Measurements from ENCODE around the gene NAALADL2. TPM values are rescaled to one million over a fixed set of nuclear protein-coding genes. Genes with fewer than 3 reads are reported as not detected.

NAALADL2 gene
- total RNA-seq, 5 donors from 2014 or later (not counting 1 experiment from before 2014, with no cell fraction given): 0.13 to 1.4 (median 0.36) TPM; not detected in 1

GRCh38 chr3:175294793-175295192, 435.7 kb downstream of the NAALADL2 start:
- Mint-ChIP-seq H3K27ac (no peak overlapping the region), H3K9me3 (peaks cover 0 to 17% (median 2%) of the 10 kb centered on the region in 3 donors), H3K4me1 (no peaks in the 10 kb centered on the region), H3K27me3 (no peaks in the 10 kb centered on the region), H3K36me3 (no peaks in the 10 kb centered on the region), H3K4me3 (no peak overlapping the region)
- no peaks in the 10 kb centered on the region for H3K27me3 ChIP-seq (replicated peaks in 1 of 2; ENCODE audit: control insufficient read depth in 2 of 2, extremely low read depth in 1 of 2, insufficient read depth in 2 of 2, low read length in 1 of 2)
- H3K9me3 ChIP-seq: no peaks in the 10 kb centered on the region
- no CpG with 5 or more reads among the region's 2 CpGs for whole genome bisulfite sequencing (ENCODE audit: insufficient coverage)
- no peaks in the 10 kb centered on the region for H3K36me3 ChIP-seq (ENCODE audit: control insufficient read depth in 2 of 2, extremely low read depth in 1 of 2, insufficient read depth in 1 of 2, low read length in 1 of 2)
- POLR2A ChIA-PET: no interaction called here
- H3K4me1 ChIP-seq (ENCODE audit: control insufficient read depth in 1 of 2, extremely low read depth in 1 of 2, insufficient read depth in 2 of 2, low read length in 2 of 2): no peaks in the 10 kb centered on the region
- DNase-seq (no peak), ATAC-seq (replicated peaks in 1 of 4) (no peak)
- CTCF ChIA-PET: no interaction called here
- H3K27ac ChIP-seq (ENCODE audit: low read length): no peak overlapping the region
- no peak overlapping the region for H3K4me3 ChIP-seq (ENCODE audit: control insufficient read depth in 1 of 2, extremely low read depth in 1 of 2, low read length in 1 of 2)

- Histone ChIP-seq H3K4me3 (ENCODE audit: control insufficient read depth in 1 of 2, extremely low read depth in 1 of 2, low read length in 1 of 2) (no peak overlapping the region), H3K36me3 (ENCODE audit: control insufficient read depth in 2 of 2, extremely low read depth in 1 of 2, insufficient read depth in 1 of 2, low read length in 1 of 2) (no peaks in the 10 kb centered on the region), H3K27ac (ENCODE audit: low read length) (no peak overlapping the region), H3K4me1 (ENCODE audit: control insufficient read depth in 1 of 2, extremely low read depth in 1 of 2, insufficient read depth in 2 of 2, low read length in 2 of 2) (no peaks in the 10 kb centered on the region), H3K9me3 (no peaks in the 10 kb centered on the region), H3K27me3 (replicated peaks in 1 of 2; ENCODE audit: control insufficient read depth in 2 of 2, extremely low read depth in 1 of 2, insufficient read depth in 2 of 2, low read length in 1 of 2) (no peaks in the 10 kb centered on the region)
- no peaks in the 10 kb centered on the region for H3K4me1 Mint-ChIP-seq
- H3K27me3 Mint-ChIP-seq: no peaks in the 10 kb centered on the region
- ATAC-seq (replicated peaks in 1 of 4) (no peak), DNase-seq (no peak)
- H3K4me3 Mint-ChIP-seq: no peak overlapping the region
- H3K36me3 Mint-ChIP-seq: no peaks in the 10 kb centered on the region
- ChIA-PET POLR2A (no interaction called here), CTCF (no interaction called here)
- H3K9me3 Mint-ChIP-seq: peaks cover 0 to 18% (median 0%) of the 10 kb centered on the region in 3 donors
- H3K27ac Mint-ChIP-seq: no peak overlapping the region
- WGBS (ENCODE audit: insufficient coverage): 37% methylated on average over 3 of the region's 4 CpGs
Observed at GRCh38 chr3:175295248-175296130, 436.4 kb downstream of the NAALADL2 start.

GRCh38 chr3:175297216-175297615, 438.1 kb downstream of the NAALADL2 start:
- no peaks in the 10 kb centered on the region for H3K27me3 Mint-ChIP-seq
- ChIA-PET CTCF (no interaction called here), POLR2A (no interaction called here)
- H3K9me3 ChIP-seq: no peaks in the 10 kb centered on the region
- H3K9me3 Mint-ChIP-seq: peaks cover 0 to 22% (median 3%) of the 10 kb centered on the region in 3 donors
- H3K27me3 ChIP-seq (replicated peaks in 1 of 2; ENCODE audit: control insufficient read depth in 2 of 2, extremely low read depth in 1 of 2, insufficient read depth in 2 of 2, low read length in 1 of 2): no peaks in the 10 kb centered on the region
- no peaks in the 10 kb centered on the region for H3K4me1 ChIP-seq (ENCODE audit: control insufficient read depth in 1 of 2, extremely low read depth in 1 of 2, insufficient read depth in 2 of 2, low read length in 2 of 2)
- no peaks in the 10 kb centered on the region for H3K36me3 ChIP-seq (ENCODE audit: control insufficient read depth in 2 of 2, extremely low read depth in 1 of 2, insufficient read depth in 1 of 2, low read length in 1 of 2)
- DNase-seq: no peak
- H3K4me3 ChIP-seq (ENCODE audit: control insufficient read depth in 1 of 2, extremely low read depth in 1 of 2, low read length in 1 of 2): no peak overlapping the region
- no peak for ATAC-seq (replicated peaks in 1 of 4)
- 100% methylated on average over 1 of the region's 2 CpGs for WGBS (ENCODE audit: insufficient coverage)
- H3K27ac ChIP-seq (ENCODE audit: low read length): no peak overlapping the region
- no peaks in the 10 kb centered on the region for H3K36me3 Mint-ChIP-seq
- H3K27ac Mint-ChIP-seq: no peak overlapping the region
- H3K4me1 Mint-ChIP-seq: no peaks in the 10 kb centered on the region
- no peak overlapping the region for H3K4me3 Mint-ChIP-seq

GRCh38 chr3:175301741-175302140, 442.6 kb downstream of the NAALADL2 start:
- Mint-ChIP-seq H3K36me3 (no peaks in the 10 kb centered on the region), H3K27me3 (no peaks in the 10 kb centered on the region), H3K4me3 (no peak overlapping the region), H3K27ac (no peak overlapping the region), H3K9me3 (peaks cover 0 to 13% (median 3%) of the 10 kb centered on the region in 3 donors), H3K4me1 (no peaks in the 10 kb centered on the region)
- DNase-seq (no peak), ATAC-seq (replicated peaks in 1 of 4) (no peak)
- Histone ChIP-seq H3K4me3 (ENCODE audit: control insufficient read depth in 1 of 2, extremely low read depth in 1 of 2, low read length in 1 of 2) (no peak overlapping the region), H3K27ac (ENCODE audit: low read length) (no peak overlapping the region), H3K9me3 (no peaks in the 10 kb centered on the region), H3K27me3 (replicated peaks in 1 of 2; ENCODE audit: control insufficient read depth in 2 of 2, extremely low read depth in 1 of 2, insufficient read depth in 2 of 2, low read length in 1 of 2) (no peaks in the 10 kb centered on the region), H3K36me3 (ENCODE audit: control insufficient read depth in 2 of 2, extremely low read depth in 1 of 2, insufficient read depth in 1 of 2, low read length in 1 of 2) (peaks cover 0 to 4% of the 10 kb centered on the region in 2 donors), H3K4me1 (ENCODE audit: control insufficient read depth in 1 of 2, extremely low read depth in 1 of 2, insufficient read depth in 2 of 2, low read length in 2 of 2) (no peaks in the 10 kb centered on the region)
- WGBS (ENCODE audit: insufficient coverage): no CpG with 5 or more reads among the region's 3 CpGs
- ChIA-PET CTCF (no interaction called here), POLR2A (no interaction called here)

- Mint-ChIP-seq H3K36me3 (no peaks in the 10 kb centered on the region), H3K4me3 (no peak overlapping the region), H3K4me1 (peaks cover 0 to 8% (median 6%) of the 10 kb centered on the region in 3 donors), H3K9me3 (peaks cover 0 to 8% (median 3%) of the 10 kb centered on the region in 3 donors), H3K27ac (no peak overlapping the region), H3K27me3 (no peaks in the 10 kb centered on the region)
- ATAC-seq (replicated peaks in 1 of 4): no peak
- Histone ChIP-seq H3K27me3 (replicated peaks in 1 of 2; ENCODE audit: control insufficient read depth in 2 of 2, extremely low read depth in 1 of 2, insufficient read depth in 2 of 2, low read length in 1 of 2) (no peaks in the 10 kb centered on the region), H3K36me3 (ENCODE audit: control insufficient read depth in 2 of 2, extremely low read depth in 1 of 2, insufficient read depth in 1 of 2, low read length in 1 of 2) (peaks cover 0 to 4% of the 10 kb centered on the region in 2 donors), H3K4me1 (ENCODE audit: control insufficient read depth in 1 of 2, extremely low read depth in 1 of 2, insufficient read depth in 2 of 2, low read length in 2 of 2) (no peaks in the 10 kb centered on the region), H3K4me3 (ENCODE audit: control insufficient read depth in 1 of 2, extremely low read depth in 1 of 2, low read length in 1 of 2) (no peak overlapping the region), H3K9me3 (no peaks in the 10 kb centered on the region), H3K27ac (ENCODE audit: low read length) (no peak overlapping the region)
- CTCF ChIA-PET: no interaction called here
- POLR2A ChIA-PET: no interaction called here
- DNase-seq: no peak
- 93% methylated on average over 2 of the region's 2 CpGs for WGBS (ENCODE audit: insufficient coverage)
Observed at GRCh38 chr3:175304404-175304803, 445.3 kb downstream of the NAALADL2 start.

- ATAC-seq (replicated peaks in 1 of 4) (no peak), DNase-seq (no peak)
- no peak overlapping the region for H3K4me3 ChIP-seq (ENCODE audit: control insufficient read depth in 1 of 2, extremely low read depth in 1 of 2, low read length in 1 of 2)
- Mint-ChIP-seq H3K4me1 (peaks cover 0 to 8% (median 6%) of the 10 kb centered on the region in 3 donors), H3K4me3 (no peak overlapping the region), H3K9me3 (no peaks in the 10 kb centered on the region), H3K36me3 (no peaks in the 10 kb centered on the region), H3K27ac (no peak overlapping the region), H3K27me3 (no peaks in the 10 kb centered on the region)
- no peaks in the 10 kb centered on the region for H3K27me3 ChIP-seq (replicated peaks in 1 of 2; ENCODE audit: control insufficient read depth in 2 of 2, extremely low read depth in 1 of 2, insufficient read depth in 2 of 2, low read length in 1 of 2)
- CTCF ChIA-PET: no interaction called here
- peaks cover 0 to 4% of the 10 kb centered on the region in 2 donors for H3K36me3 ChIP-seq (ENCODE audit: control insufficient read depth in 2 of 2, extremely low read depth in 1 of 2, insufficient read depth in 1 of 2, low read length in 1 of 2)
- no peaks in the 10 kb centered on the region for H3K9me3 ChIP-seq
- no peak overlapping the region for H3K27ac ChIP-seq (ENCODE audit: low read length)
- POLR2A ChIA-PET: interaction anchor here in 1 of 2 donors (0.7 kb wide), 1 partner anchor 86 kb away, joined by 4 read pairs; no protein-coding TSS in a partner anchor
- no peaks in the 10 kb centered on the region for H3K4me1 ChIP-seq (ENCODE audit: control insufficient read depth in 1 of 2, extremely low read depth in 1 of 2, insufficient read depth in 2 of 2, low read length in 2 of 2)
Observed at GRCh38 chr3:175307642-175308041, 448.5 kb downstream of the NAALADL2 start.
